HAP-1 (cell line): Measurements from ENCODE around the gene TOX2.

Experiments used
- DNase-seq, 2 experiments: peaks; one replicate each; pipeline ENCODE4 v3.0.0-alpha.2; 2016 to 2020; ENCODE audit warnings: low spot score in 2 of 2
- H3K27me3 ChIP-seq: fragments of 250-450 bp; sonication (Bioruptor Pico); 2 replicates; pipeline ENCODE4 v1.5.1; 2020; ENCODE audit warnings: low read depth, mild to moderate bottlenecking, moderate library complexity
- H3K36me3 ChIP-seq: fragments of 250-450 bp; sonication (Bioruptor Pico); replicated peaks from 2 replicates; pipeline ENCODE4 v1.5.1; 2020; ENCODE audit warnings: mild to moderate bottlenecking
- H3K4me1 ChIP-seq: fragments of 250-450 bp; sonication (Bioruptor Pico); 2 replicates; pipeline ENCODE4 v1.5.1; 2020; ENCODE audit warnings: mild to moderate bottlenecking
- H3K4me3 ChIP-seq: fragments of 250-450 bp; sonication (Bioruptor Pico); 2 replicates; pipeline ENCODE4 v1.5.1; 2020; ENCODE audit warnings: mild to moderate bottlenecking, moderate library complexity
- H3K9me3 ChIP-seq: fragments of 250-450 bp; sonication (Bioruptor Pico); 2 replicates; pipeline ENCODE4 v1.5.1; 2020; ENCODE audit warnings: mild to moderate bottlenecking, moderate library complexity
- in situ Hi-C: fragments of 300-500 bp; cut with MboI; formaldehyde crosslinking; loops from 3 replicates; pipeline ENCODE4 v1.14.3; 2020; ENCODE audit warnings: low sequenced_read_pairs, inconsistent platforms, mixed read lengths

The TOX2 gene

GRCh38 chr20:44115762-44116644 lies 201.4 kb downstream of the TOX2 start:
- DNase-seq = no peak
- H3K36me3 ChIP-seq = no peaks in the 10 kb centered on the region
- in situ Hi-C loops = loop anchor here (5.0 to 25.0 kb wide), 3 partner anchors 71 to 496 kb away; partner anchors contain the start of gene JPH2
- H3K4me3 ChIP-seq = no peak overlapping the region
- peaks cover 4% of the 10 kb centered on the region; the same call in 1 of the 2 replicates for H3K27me3 ChIP-seq
- no peaks in the 10 kb centered on the region for H3K9me3 ChIP-seq
- H3K4me1 ChIP-seq = no peaks in the 10 kb centered on the region

GRCh38 chr20:44117296-44118184 lies 202.9 kb downstream of the TOX2 start:
- DNase-seq = no peak
- in situ Hi-C loops = loop anchor here (5.0 to 25.0 kb wide), 3 partner anchors 70 to 495 kb away; partner anchors contain the start of gene JPH2
- no peaks in the 10 kb centered on the region for H3K36me3 ChIP-seq
- peaks cover 4% of the 10 kb centered on the region; the same call in 1 of the 2 replicates for H3K27me3 ChIP-seq
- H3K4me1 ChIP-seq = no peaks in the 10 kb centered on the region
- no peaks in the 10 kb centered on the region for H3K9me3 ChIP-seq
- no peak overlapping the region for H3K4me3 ChIP-seq

- in situ Hi-C loops = loop anchor here (5.0 to 25.0 kb wide), 3 partner anchors 69 to 494 kb away; partner anchors contain the start of gene JPH2
- H3K36me3 ChIP-seq = no peaks in the 10 kb centered on the region
- H3K4me1 ChIP-seq = no peaks in the 10 kb centered on the region
- H3K9me3 ChIP-seq = no peaks in the 10 kb centered on the region
- peaks cover 7% of the 10 kb centered on the region; the same call in 1 of the 2 replicates for H3K27me3 ChIP-seq
- no peak for DNase-seq
- no peak overlapping the region for H3K4me3 ChIP-seq
These were observed 203.8 kb downstream of the TOX2 start for GRCh38 chr20:44118185-44119033.
